B cell (primary cell): ENCODE measurements around the gene SMARCE1. TPM values are rescaled to one million over a fixed set of nuclear protein-coding genes. Genes with fewer than 3 reads are reported as not detected.

Experiments
- ATAC-seq: fragments of 200-7000 bp; cut with Tn5 transposase; one replicate; pipeline ENCODE4 v1.10.0; 2021; ENCODE audit warnings: low read depth, mild to moderate bottlenecking, moderate number of reproducible peaks, moderate library complexity
- CTCF ChIA-PET: fragments of 350-600 bp; sonication (Branson Sonifier 250); formaldehyde crosslinking; loops from one replicate; lab custom pipeline; 2021; ENCODE audit warnings: antibody characterized with exemption, inconsistent platforms; lab: Charles Lee
- POLR2A ChIA-PET: fragments of 350-600 bp; sonication (Branson Sonifier 250); formaldehyde crosslinking; loops from one replicate; lab custom pipeline; 2021; ENCODE audit warnings: antibody characterized with exemption; lab: Charles Lee
- DNase-seq: peaks from one replicate; pipeline ENCODE4 v3.0.0; 2013
- H2AFZ ChIP-seq: 2 replicates; pipeline ENCODE4 v1.6.1; 2012; ENCODE audit warnings: mild to moderate bottlenecking, low read depth, low read length; ENCODE audit not compliant: insufficient read depth, poor library complexity, severe bottlenecking
- H3K27ac ChIP-seq, 2 donors: 1 replicate in 1 of 2; 2 replicates in 1 of 2; pipeline ENCODE4 v1.5.1; 2012 to 2013; ENCODE audit warnings: low read length in 2 of 2, mild to moderate bottlenecking in 2 of 2, moderate library complexity in 1 of 2
- H3K27me3 ChIP-seq, 4 experiments: fragments of 200-600 bp in 1 of 4; sonication (generic) in 1 of 4; replicated peaks in 1 of 4; 1 replicate in 2 of 4; 2 replicates in 2 of 4; pipeline versions ENCODE4 v1.6.1 to v1.7.0; 2013 to 2016; ENCODE audit warnings: low read length in 3 of 4, mild to moderate bottlenecking in 2 of 4, mixed read lengths in 1 of 4, moderate library complexity in 1 of 4; ENCODE audit not compliant: insufficient read depth in 4 of 4, control insufficient read depth in 3 of 4; ENCODE audit errors: control extremely low read depth in 1 of 4
- H3K36me3 ChIP-seq, 2 experiments: replicated peaks in 1 of 2; 1 replicate in 1 of 2; 2 replicates in 1 of 2; pipeline versions ENCODE4 v1.6.1 to v1.7.1; 2013; ENCODE audit warnings: low read length in 1 of 2; ENCODE audit not compliant: insufficient read depth in 2 of 2, control insufficient read depth in 1 of 2; ENCODE audit errors: control extremely low read depth in 1 of 2, extremely low read depth in 1 of 2
- H3K4me1 ChIP-seq, 2 donors: fragments of 200-600 bp in 1 of 2; sonication (generic) in 1 of 2; 1 replicate in 1 of 2; 2 replicates in 1 of 2; pipeline versions ENCODE4 v1.5.1 to v1.6.1; 2013 to 2017; ENCODE audit warnings: low read length in 2 of 2; ENCODE audit not compliant: control insufficient read depth in 2 of 2, insufficient read depth in 2 of 2
- H3K4me2 ChIP-seq: replicated peaks from 2 replicates; pipeline ENCODE3; 2012; ENCODE audit warnings: mild to moderate bottlenecking, low read depth, low read length; ENCODE audit not compliant: poor library complexity, severe bottlenecking
- H3K4me3 ChIP-seq, 5 experiments: fragments of 200-600 bp in 1 of 5; sonication (generic) in 1 of 5; 1 replicate in 3 of 5; 2 replicates in 2 of 5; pipeline versions ENCODE4 v1.5.1 to v1.7.0; 2011 to 2016; ENCODE audit warnings: low read length in 4 of 5, mild to moderate bottlenecking in 4 of 5, low read depth in 2 of 5, control low read depth in 1 of 5, moderate library complexity in 1 of 5; ENCODE audit not compliant: insufficient read depth in 1 of 5; ENCODE audit errors: control extremely low read depth in 1 of 5, extremely low read depth in 1 of 5
- H3K79me2 ChIP-seq: fragments of 200-600 bp; sonication (generic); one replicate; pipeline ENCODE4 v1.6.0; 2016; ENCODE audit warnings: low read length; ENCODE audit not compliant: control insufficient read depth, insufficient read depth
- H3K9ac ChIP-seq: fragments of 200-600 bp; sonication (generic); 2 replicates; pipeline ENCODE4 v1.6.1; 2017; ENCODE audit warnings: mild to moderate bottlenecking, low read length, moderate library complexity
- H3K9me3 ChIP-seq, 3 donors: one replicate each; pipeline versions ENCODE4 v1.6.1 to v1.7.1; 2013; ENCODE audit warnings: low read length in 2 of 3; ENCODE audit not compliant: control insufficient read depth in 2 of 3, insufficient read depth in 1 of 3; ENCODE audit errors: control extremely low read depth in 1 of 3
- H4K20me1 ChIP-seq: 2 replicates; pipeline ENCODE4 v1.6.0; 2012; ENCODE audit warnings: mild to moderate bottlenecking, low read length; ENCODE audit not compliant: insufficient read depth, control insufficient read depth, poor library complexity, severe bottlenecking
- H3K27ac Mint-ChIP-seq: one replicate; pipeline ENCODE4 v1.8.0; 2021; ENCODE audit warnings: mixed read lengths
- H3K27me3 Mint-ChIP-seq: one replicate; pipeline ENCODE4 v1.8.0; 2021; ENCODE audit warnings: mixed read lengths
- H3K4me1 Mint-ChIP-seq: one replicate; pipeline ENCODE4 v1.8.0; 2021; ENCODE audit warnings: mixed read lengths
- H3K4me3 Mint-ChIP-seq: one replicate; pipeline ENCODE4 v1.8.0; 2021; ENCODE audit warnings: mixed read lengths
- H3K9me3 Mint-ChIP-seq: one replicate; pipeline ENCODE4 v1.8.0; 2022; ENCODE audit warnings: mixed read lengths; ENCODE audit not compliant: insufficient read depth
- EZH2 ChIP-seq: IDR thresholded peaks from 2 replicates; pipeline ENCODE4 v1.6.1; 2012; ENCODE audit warnings: borderline replicate concordance, low read depth, mild to moderate bottlenecking, moderate library complexity, low read length; ENCODE audit not compliant: insufficient read depth, poor library complexity, severe bottlenecking
- WGBS: methylation state at CpG from one replicate; pipeline ENCODE4 v1.1.5; 2013; ENCODE audit warnings: missing lambda C conversion rate; ENCODE audit not compliant: insufficient coverage; 5-methylcytosine and 5-hydroxymethylcytosine counted together
- intact Hi-C: fragments of 100-400 bp; cut with micrococcal nuclease; formaldehyde crosslinking; loops from one replicate; pipeline ENCODE4 v1.10.0; 2022
- polyA plus RNA-seq: library from polyadenylated mRNA; depleted of rRNA; stranded (reverse); fragments of >200 nt; gene quantifications from 2 replicates; pipeline ENCODE4 v1.2.3, GENCODE V29; 2012
- total RNA-seq, 2 donors: library from RNA; stranded (reverse); fragments of 120-200 nt in 1 of 2; gene quantifications; 1 replicate in 1 of 2; 2 replicates in 1 of 2; pipeline versions ENCODE4 v1.2.3 to v1.2.4, GENCODE V29; 2013 to 2022
- TF ChIP-seq, protein P1 (sequence below): fragments of 200-600 bp; IDR thresholded peaks from one replicate; pipeline ENCODE4 v1.8.0; 2022; ENCODE audit warnings: antibody characterized with exemption, mild to moderate bottlenecking

SMARCE1 gene
- total and polyA plus RNA-seq, 2 donors (not counting 1 experiment from before 2014, with no cell fraction given) = 19.9 to 128 TPM

DNA sequence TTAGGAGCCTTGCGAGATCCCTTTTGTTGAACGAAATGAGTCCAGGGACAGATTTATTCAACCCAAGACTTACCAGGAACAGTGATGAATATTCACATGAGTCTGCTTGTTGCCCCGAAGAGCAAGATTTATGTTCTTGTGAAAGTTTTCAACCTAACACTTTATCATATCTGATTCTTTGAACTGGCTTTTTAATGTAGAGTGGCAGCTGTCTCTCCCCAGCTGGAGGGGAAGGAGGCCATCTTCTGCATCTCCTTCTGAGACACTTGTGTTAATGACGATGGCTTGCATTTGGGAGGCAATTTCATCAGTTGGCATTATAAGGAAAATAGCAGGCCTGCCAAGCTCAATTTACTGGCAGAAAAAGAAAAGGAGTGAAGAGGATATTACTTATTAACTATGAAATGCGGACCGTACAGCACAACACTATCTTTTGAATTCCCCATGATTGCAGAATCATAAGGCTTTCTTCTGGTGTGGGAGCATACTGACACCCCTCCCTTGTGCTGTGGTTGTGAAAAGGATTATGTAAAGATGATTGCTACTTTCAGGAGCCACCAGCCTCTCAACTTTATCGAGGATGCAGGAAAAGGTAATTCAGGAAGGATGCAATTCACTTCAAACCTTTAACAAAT lies 35.7 kb downstream of the SMARCE1 start:
- no peak overlapping the region for H3K4me3 ChIP-seq
- ChIA-PET POLR2A (no interaction called here), CTCF (interaction anchor here (2.5 to 11.9 kb wide), 2 partner anchors 8 to 53 kb away, joined by 9 to 634 read pairs; partner anchors contain the start of gene CCR7)
- intact Hi-C loops = no loop called here
- H2AFZ ChIP-seq = no peak overlapping the region
- Mint-ChIP-seq H3K27ac (peak overlapping the region; percentile 77), H3K4me1 (peaks cover 68% of the 10 kb centered on the region), H3K4me3 (no peak overlapping the region), H3K27me3 (no peaks in the 10 kb centered on the region), H3K9me3 (no peaks in the 10 kb centered on the region)
- 100% methylated on average over 3 of the region's 7 CpGs for WGBS
- DNase-seq = no peak
- H3K79me2 ChIP-seq = no peaks in the 10 kb centered on the region
- no peak overlapping the region for H3K4me2 ChIP-seq
- no peaks in the 10 kb centered on the region for H3K27me3 ChIP-seq
- no peaks in the 10 kb centered on the region for H4K20me1 ChIP-seq
- TF ChIP-seq, protein P1, sequence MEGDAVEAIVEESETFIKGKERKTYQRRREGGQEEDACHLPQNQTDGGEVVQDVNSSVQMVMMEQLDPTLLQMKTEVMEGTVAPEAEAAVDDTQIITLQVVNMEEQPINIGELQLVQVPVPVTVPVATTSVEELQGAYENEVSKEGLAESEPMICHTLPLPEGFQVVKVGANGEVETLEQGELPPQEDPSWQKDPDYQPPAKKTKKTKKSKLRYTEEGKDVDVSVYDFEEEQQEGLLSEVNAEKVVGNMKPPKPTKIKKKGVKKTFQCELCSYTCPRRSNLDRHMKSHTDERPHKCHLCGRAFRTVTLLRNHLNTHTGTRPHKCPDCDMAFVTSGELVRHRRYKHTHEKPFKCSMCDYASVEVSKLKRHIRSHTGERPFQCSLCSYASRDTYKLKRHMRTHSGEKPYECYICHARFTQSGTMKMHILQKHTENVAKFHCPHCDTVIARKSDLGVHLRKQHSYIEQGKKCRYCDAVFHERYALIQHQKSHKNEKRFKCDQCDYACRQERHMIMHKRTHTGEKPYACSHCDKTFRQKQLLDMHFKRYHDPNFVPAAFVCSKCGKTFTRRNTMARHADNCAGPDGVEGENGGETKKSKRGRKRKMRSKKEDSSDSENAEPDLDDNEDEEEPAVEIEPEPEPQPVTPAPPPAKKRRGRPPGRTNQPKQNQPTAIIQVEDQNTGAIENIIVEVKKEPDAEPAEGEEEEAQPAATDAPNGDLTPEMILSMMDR = no peak
- no peak for TF ChIP-seq EZH2
- no peaks in the 10 kb centered on the region for H3K9me3 ChIP-seq
- H3K27ac ChIP-seq = no peak overlapping the region
- H3K36me3 ChIP-seq = no peaks in the 10 kb centered on the region
- ATAC-seq = no peak
- H3K9ac ChIP-seq = no peak overlapping the region
- H3K4me1 ChIP-seq = peaks cover 51 to 54% of the 10 kb centered on the region in 2 donors

DNA sequence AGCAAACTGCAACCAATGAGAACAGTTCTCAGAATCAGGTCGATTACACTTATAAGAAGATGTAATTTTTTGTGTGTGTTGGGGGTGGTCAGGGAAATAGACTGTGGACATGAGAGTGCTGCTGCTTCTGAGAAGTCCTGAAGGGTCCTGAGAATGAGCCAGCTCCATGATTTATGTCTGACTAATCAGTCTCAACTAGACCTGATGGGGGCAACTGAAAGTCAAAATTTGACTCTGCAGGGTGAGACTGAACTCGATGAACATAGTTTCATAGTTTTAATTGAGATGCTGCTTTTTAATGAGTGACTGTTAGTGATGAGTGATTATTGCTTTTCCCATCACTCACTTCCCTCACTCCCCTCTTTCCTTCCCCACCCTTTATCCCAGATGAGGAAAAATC lies 37.3 kb downstream of the SMARCE1 start:
- ChIA-PET POLR2A (interaction anchor here (0.5 to 0.9 kb wide), 2 partner anchors 48 to 50 kb away, joined by 3 read pairs; no protein-coding TSS in a partner anchor), CTCF (interaction anchor here (2.5 kb wide), 1 partner anchor 10 kb away, joined by 9 read pairs; no protein-coding TSS in a partner anchor)
- H3K9me3 Mint-ChIP-seq = no peaks in the 10 kb centered on the region
- DNase-seq (no peak), ATAC-seq (no peak)
- no peak overlapping the region for H3K9ac ChIP-seq
- H3K4me3 ChIP-seq = no peak overlapping the region
- peaks cover 55% of the 10 kb centered on the region for H3K4me1 Mint-ChIP-seq
- WGBS = 80% methylated on average over 2 of the region's 2 CpGs
- peaks cover 35 to 38% of the 10 kb centered on the region in 2 donors for H3K4me1 ChIP-seq
- H4K20me1 ChIP-seq = no peaks in the 10 kb centered on the region
- H3K4me3 Mint-ChIP-seq = no peak overlapping the region
- H3K4me2 ChIP-seq = no peak overlapping the region
- intact Hi-C loops = no loop called here
- no peak overlapping the region for H2AFZ ChIP-seq
- TF ChIP-seq, protein P1 = no peak
- TF ChIP-seq EZH2 = no peak
- no peaks in the 10 kb centered on the region for H3K79me2 ChIP-seq
- no peaks in the 10 kb centered on the region for H3K27me3 ChIP-seq
- no peak overlapping the region for H3K27ac ChIP-seq
- H3K27ac Mint-ChIP-seq = peak overlapping the region; percentile 74
- H3K27me3 Mint-ChIP-seq = no peaks in the 10 kb centered on the region
- H3K9me3 ChIP-seq = no peaks in the 10 kb centered on the region
- H3K36me3 ChIP-seq = no peaks in the 10 kb centered on the region
